ENCODE data around the gene PRPF6.

DNA sequence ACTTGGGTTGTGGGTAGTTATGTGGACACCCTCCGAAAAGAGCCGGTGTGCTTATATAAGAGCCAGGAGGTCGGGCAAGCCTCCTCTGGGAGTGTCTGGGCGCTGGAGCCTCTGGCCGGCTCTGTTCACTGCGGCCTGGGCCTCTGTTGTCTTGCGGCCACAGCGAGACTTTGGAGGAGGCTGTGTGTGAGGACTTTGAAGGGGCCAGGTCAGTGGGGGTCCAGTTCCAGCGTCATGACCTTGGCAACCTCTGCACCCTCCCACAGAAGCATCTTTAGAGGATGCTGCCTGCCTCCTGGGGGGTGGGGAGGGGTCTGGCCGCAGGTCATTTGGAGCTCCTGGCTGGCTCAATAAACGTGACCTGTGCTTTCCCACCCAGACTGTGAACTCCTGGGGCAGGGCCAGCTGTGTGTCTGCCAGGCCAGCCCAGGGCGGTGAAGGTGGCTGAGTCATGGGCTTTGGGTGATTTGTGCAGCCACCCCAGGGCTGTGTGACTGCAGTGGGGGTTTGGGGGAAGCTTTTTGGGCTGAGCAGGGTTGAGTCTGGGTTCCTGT, 83.3 kb downstream of the PRPF6 start:
- TF ChIP-seq, protein P1, sequence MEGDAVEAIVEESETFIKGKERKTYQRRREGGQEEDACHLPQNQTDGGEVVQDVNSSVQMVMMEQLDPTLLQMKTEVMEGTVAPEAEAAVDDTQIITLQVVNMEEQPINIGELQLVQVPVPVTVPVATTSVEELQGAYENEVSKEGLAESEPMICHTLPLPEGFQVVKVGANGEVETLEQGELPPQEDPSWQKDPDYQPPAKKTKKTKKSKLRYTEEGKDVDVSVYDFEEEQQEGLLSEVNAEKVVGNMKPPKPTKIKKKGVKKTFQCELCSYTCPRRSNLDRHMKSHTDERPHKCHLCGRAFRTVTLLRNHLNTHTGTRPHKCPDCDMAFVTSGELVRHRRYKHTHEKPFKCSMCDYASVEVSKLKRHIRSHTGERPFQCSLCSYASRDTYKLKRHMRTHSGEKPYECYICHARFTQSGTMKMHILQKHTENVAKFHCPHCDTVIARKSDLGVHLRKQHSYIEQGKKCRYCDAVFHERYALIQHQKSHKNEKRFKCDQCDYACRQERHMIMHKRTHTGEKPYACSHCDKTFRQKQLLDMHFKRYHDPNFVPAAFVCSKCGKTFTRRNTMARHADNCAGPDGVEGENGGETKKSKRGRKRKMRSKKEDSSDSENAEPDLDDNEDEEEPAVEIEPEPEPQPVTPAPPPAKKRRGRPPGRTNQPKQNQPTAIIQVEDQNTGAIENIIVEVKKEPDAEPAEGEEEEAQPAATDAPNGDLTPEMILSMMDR (IDR thresholded peaks at IDR 0.05 in 4 of 5, conservative IDR thresholded peaks at IDR 0.05 in 1 of 5) = no peak
- TF ChIP-seq POLR2A (IDR thresholded peaks at IDR 0.05) = no peak

Measured in gastrocnemius medialis (tissue), 4 donors.